ENCODE results near the gene BTBD9.

- no peak for TF ChIP-seq CTCF (IDR thresholded peaks at IDR 0.05)
- no peak for TF ChIP-seq POLR2A (IDR thresholded peaks at IDR 0.05)
These were observed 162.0 kb downstream of the BTBD9 start for GRCh38 chr6:38477680-38478260.

Measured in lower leg skin (tissue), 3 donors.